ENCODE data around the gene RFTN2.
A peak's percentile ranks its signal among the peaks of the same experiment; 100 is the strongest.
"Not testable (repeated sequence)": the region's sequence is repeated elsewhere in the genome, so short reads cannot be mapped to it uniquely, and the experiment has no call there.

The RFTN2 gene, protein sequence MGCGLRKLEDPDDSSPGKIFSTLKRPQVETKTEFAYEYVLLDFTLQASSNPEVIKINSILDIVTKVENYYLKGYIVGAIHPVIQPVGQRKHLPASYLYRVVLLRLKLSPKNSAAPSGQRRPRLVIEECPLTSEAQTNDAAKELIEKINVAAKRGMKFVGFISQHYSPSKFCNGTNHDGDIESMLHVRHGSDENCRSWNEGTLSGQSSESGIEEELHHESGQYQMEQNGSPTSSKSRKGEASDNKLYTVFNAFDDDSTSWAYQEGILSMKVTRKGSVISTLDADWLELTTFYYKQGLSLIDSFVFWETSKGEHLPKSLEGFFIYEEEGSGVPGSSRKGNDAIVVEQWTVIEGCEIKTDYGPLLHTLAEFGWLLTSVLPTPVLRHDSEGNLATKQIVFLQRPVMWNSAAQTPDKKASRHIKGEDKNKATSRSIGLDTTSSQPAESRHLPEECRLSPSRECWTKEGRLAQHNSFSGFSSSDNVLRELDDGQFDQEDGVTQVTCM

DNA sequence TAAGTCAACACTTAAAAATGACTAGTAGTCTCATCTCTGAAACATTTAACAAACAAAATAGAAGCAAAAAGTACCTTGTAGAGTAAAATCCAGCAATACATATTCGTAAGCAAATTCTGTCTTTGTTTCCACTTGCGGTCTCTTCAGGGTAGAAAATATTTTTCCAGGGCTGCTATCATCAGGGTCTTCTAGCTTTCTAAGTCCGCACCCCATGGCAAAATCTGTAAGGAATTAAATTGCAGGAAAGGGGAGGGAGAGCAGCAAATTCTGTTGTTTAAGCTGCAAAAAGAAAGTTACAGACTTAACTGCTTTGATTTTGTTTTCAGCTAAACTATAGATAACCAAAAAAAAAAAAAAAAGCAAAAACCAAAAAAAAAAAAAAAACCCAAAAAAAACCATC is at the start of gene RFTN2:
Gene RFTN2 (minus strand): TSS at position 342 of the 400 bp plus-strand sequence. CDS start 129 bp downstream, at position 213.
- no peak within 1 kb of the TSS for H3K4me3 ChIP-seq (ENCODE audit: low read depth, low read length)

DNA sequence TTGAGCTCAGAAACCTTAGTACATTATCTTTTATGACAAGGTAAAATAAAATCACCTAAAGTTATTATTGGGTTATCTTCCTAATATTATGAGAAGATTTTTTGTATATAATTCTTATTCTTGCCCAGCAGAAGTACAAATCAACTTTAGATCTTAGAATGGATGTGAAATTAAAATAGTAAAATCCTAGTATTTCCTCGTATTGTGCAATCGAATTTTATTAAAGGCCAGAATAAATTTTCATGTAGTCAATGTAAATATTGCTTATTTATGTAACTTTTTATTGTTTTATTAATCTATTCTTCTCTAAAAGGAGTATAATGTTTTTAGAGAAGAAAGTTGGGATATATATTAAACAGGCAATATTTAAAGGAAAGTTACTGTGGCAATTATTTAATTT is 42.5 kb upstream of the RFTN2 start:
- H3K4me3 ChIP-seq (ENCODE audit: low read depth, low read length), result no peak overlapping the region

DNA sequence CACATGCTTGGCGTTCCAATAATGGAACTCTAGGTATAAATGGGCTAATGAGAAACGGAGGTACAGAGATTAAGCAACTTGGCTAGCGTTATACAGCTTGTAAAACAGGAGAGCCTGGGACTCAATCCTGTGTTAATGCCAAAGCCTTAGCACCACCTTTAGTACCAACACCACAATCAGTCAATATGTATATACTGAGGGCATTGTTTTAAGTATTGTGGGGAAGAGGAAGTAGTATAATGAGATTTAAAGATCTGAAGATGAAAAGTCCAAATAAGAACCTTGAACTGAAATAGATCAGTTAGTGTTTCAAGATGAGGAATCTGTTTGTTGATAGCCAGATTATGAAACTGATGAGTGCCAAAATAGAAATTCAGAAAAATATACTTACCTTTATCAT is 37.9 kb upstream of the RFTN2 start:
- H3K4me3 ChIP-seq (ENCODE audit: low read depth, low read length), result no peak overlapping the region

DNA sequence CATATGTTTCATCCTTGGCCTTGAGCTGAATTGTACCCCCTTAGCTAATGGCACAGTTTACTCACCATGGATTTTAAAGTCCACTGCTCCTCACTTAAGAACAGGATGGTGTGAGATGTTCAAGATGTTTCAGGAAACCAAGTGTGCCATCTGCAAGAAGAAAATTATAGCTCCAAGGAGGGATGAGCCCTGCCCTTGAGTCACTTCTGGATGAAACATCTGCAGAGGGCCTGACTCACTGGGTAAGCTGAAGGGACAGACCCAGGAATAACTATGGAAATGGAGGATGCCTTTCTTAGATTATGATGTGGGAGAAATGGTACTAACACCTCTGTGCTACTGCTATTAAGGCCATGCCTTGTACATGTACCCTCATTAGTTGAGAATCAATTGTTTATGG is 36.2 kb upstream of the RFTN2 start:
- H3K4me3 ChIP-seq (ENCODE audit: low read depth, low read length), result no peak overlapping the region

DNA sequence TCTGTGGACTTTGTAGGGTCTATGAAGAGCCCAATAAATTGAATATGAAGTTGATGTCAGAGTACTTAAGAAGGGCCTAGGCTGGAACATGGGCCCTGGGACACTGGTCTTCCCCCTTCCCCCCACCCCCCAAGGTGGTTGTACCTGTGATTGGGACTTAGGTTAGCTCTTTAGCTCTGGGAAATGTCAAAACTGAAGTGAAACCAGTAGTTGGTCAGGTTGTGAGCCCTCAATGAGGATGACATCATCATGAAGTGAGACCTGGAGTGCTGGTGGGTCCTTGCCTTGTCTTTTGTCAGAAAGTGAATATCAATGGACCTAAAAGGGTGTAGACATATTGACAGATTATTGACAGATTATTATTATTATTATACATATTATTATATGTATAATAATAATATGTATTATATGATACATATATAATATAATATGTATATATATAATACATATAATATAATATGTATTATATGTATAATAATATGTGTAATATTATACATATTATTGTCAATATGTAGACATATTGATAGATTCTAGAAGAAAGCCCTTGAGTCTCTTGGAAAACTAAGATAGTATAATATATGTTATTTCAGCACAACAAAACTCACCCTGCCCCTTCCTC is 35.1 kb upstream of the RFTN2 start:
- H3K4me3 ChIP-seq (ENCODE audit: low read depth, low read length), result no peak overlapping the region

DNA sequence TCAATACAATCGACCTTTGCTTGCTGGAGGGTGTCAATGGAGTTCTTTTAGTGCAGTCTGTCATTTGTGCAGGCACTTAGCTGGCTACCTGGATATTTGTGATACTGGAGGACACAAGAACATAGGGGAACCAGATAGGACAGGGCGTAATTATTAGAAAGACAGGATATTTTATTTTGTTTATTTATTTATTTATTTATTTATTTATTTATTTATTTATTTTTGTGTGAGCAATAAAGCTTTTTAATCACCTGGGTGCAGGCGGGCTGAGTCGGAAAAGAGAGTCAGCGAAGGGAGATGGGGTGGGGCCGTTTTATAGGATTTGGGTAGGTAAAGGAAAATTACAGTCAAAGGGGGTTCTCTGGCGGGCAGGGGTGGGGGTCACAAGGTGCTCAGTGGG is 33.8 kb upstream of the RFTN2 start:
- not testable (repeated sequence) for H3K4me3 ChIP-seq (ENCODE audit: low read depth, low read length)

DNA sequence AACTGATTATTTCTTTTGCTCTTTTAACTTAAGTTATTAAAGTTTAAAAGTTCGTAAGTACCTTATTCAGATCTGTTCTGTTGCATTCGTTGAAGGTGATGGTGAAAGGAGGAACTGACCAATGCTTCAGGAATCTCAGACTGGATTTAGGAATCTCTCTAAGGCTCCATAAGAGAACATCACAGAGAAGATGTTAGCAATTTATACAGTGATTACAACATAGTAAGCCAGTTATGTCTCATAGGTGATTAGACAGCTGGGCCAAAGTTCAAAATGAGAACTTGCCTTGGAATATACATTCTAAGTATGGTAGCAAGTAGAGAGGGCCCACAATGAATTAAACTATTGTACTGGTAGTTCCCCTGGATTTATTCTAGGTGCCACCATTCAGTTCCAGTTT is 32.9 kb upstream of the RFTN2 start:
- no peak overlapping the region for H3K4me3 ChIP-seq (ENCODE audit: low read depth, low read length)

DNA sequence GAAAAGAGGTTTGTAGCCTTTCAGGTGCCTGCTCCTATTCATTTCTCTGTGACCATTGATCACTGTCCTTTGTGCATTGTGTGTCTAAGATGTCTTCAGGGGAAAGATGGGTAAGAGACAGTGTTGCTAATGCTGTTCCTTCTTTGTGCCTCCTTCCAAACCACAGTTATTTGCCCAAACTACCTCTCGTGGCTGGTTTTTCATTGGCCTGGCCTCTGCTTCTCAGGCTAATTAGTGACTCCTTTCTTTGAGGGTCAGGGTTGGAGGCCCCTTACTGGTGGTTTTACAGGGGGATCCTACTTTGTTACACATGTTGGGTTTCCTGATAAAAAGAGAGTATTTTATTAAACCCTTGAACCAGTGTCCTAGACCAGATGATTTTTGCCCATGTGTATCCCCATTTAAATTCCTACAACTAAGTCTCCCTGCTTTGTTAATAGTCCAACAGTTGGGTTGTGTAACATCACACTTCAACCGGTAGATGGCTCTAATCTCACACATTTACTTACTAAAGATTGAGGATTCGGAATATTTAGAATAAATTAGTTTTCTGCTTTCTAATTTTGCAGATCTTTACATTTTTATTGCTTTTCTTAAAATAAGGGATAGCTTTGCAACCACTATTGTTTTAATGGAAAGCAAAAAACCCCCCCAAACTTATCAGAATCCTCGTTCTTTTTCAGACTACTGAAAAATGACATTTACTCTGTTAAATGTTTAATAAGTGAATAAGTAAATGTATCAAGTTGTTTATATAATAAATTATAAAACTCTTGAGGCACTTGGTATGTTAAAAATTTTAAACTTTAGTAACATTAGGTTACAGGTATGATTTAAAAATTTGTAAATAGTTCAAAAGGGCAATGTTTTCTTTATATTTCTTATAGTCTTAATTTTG is 32.2 kb upstream of the RFTN2 start:
- H3K4me3 ChIP-seq (ENCODE audit: low read depth, low read length), result peak overlapping the region; percentile 89

DNA sequence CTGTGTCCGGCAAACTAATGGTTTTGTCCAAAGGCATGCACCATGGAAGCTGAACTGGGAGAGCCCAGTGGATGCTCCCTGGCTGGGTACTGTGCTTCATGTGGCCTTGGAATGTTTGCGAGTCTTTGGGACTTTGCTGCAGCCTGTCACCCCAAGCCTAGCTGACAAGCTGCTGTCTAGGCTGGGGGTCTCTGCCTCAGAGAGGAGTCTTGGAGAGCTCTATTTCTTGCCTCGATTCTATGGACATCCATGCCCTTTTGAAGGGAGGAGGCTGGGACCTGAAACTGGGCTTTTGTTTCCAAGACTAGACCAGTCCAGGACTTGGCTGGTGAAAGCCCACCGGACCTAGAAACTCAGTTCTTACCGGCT is 31.4 kb upstream of the RFTN2 start:
- peak overlapping the region; percentile 89 for H3K4me3 ChIP-seq (ENCODE audit: low read depth, low read length)

DNA sequence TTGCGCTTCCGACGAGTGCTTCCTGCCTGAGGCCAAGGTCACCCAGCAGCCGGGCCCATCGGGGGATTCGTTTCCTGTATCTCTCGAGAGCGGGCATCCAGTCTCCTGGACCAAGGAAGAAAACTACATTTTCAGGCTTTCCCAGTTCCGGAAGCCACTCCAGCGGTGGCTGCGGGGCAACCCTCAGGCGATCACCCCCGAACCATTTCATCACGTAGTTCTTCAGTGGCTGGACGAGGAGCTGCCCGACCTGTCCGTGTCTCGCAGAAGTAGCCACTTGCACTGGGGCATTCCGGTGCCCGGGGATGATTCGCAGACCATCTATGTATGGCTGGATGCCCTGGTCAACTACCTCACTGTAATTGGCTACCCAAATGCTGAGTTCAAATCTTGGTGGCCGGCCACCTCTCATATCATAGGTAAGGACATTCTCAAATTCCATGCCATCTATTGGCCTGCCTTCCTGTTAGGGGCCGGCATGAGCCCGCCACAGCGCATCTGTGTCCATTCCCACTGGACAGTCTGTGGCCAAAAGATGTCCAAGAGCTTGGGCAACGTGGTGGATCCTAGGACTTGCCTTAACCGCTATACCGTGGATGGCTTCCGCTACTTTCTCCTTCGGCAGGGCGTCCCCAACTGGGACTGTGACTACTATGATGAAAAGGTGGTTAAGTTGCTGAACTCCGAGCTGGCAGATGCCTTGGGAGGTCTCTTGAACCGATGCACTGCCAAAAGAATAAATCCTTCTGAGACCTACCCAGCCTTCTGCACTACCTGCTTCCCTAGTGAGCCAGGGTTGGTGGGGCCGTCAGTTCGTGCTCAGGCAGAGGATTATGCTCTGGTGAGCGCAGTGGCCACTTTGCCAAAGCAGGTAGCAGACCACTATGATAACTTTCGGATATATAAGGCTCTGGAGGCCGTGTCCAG is 30.8 kb upstream of the RFTN2 start:
- peak overlapping the region; percentile 89 for H3K4me3 ChIP-seq (ENCODE audit: low read depth, low read length)

DNA sequence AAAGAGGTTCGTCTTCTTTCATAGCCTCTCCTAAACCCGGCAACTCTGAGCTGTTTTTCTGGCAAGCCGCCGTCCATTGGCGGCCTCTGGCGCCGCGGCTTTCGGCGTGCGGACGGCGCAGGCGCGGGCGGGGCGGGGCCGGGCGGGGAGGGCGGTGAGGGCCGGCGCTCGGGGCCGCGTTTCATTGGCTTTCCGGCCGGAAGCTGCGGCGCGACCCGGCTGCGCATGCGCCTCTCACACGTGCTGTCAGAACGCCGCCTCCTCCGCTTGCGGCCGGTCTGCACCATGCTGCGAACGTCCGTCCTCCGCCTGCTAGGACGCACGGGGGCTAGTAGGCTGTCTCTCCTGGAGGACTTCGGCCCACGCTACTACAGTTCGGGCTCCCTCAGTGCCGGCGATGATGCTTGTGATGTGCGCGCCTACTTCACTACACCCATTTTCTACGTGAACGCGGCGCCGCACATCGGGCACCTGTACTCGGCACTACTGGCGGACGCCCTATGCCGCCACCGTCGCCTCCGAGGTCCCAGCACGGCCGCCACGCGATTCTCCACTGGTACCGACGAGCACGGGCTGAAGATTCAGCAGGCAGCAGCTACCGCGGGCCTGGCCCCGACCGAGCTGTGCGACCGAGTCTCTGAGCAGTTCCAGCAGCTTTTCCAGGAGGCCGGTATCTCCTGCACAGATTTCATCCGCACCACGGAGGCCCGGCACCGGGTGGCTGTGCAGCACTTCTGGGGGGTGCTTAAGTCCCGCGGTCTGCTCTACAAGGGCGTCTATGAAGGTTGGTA is 29.9 kb upstream of the RFTN2 start, which contains the start of gene MARS2:
Gene MARS2 (plus strand): TSS at position 249 of the 791 bp plus-strand sequence. CDS start 37 bp downstream, at position 286.
- H3K4me3 ChIP-seq (ENCODE audit: low read depth, low read length), result peak within 1 kb of the TSS; percentile 89

DNA sequence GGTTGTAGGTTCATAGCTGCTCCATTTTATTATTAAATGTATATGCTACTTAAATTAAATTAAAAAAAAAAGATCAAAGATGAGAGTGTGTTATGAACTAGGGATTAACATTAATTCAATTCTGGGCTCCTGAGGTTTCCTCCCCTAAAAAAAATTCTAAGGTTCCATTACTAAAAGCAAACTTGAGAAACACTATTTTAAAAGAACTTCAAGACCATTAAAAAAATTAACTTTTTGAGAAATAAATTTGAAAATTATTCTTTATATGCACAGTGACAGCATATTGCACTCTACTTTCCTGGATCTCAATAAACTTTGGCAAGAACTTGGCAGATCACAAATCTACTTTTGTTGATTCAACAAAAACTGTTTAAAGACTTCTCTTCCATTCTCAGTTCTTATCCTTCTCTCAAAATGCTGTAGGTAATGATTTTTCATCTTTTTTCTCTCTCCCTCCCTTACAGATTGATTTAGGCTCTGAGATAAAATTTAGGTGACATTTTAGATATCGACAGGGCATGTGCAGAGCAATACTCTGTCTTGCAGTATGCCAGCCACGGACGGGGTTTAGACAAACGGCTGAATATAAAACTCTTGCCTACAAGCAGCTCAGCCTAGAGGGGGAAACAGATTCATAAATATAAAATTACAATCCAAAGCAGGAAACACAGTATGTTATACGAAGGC is 29.2 kb upstream of the RFTN2 start:
- H3K4me3 ChIP-seq (ENCODE audit: low read depth, low read length), result peak overlapping the region; percentile 62

DNA sequence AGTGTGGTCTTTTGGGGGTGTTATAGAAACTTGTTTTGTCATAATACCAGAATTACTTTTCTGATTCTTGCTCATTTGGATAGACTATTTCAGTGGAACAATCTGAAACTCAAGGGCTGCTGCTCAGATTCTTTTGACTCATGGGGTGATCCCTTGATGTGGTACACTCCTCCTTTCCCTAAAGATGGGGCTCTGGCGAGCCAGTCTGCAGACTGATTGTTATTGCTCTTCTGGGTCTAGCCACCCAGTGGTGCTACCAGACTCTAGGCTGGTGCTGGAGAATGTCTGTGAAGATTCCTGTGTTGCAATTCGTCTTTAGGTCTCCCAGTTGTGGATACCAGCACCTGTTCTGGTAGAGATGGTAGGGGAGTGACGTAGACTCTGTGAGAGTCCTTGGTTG is 25.6 kb upstream of the RFTN2 start:
- H3K4me3 ChIP-seq (ENCODE audit: low read depth, low read length), result no peak overlapping the region

DNA sequence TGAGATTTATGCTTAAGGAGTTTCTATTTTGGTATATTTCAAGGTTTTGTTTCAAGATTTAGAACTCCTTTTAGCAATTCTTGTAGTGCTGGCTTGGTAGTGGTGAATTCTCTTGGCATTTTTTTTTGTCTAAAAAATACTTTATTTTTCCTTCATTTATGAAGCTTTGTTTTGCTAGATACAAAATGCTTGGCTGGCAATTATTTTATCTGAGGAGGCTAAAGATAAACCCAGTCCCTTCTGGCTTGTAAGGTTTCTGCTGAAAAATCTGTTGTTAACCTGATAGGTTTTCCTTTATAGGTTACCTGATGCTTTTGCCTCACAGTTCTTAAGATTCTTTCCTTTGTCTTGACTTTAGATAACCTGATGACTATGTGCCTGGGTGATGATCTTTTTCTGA is 24.3 kb upstream of the RFTN2 start:
- not testable (repeated sequence) for H3K4me3 ChIP-seq (ENCODE audit: low read depth, low read length)

DNA sequence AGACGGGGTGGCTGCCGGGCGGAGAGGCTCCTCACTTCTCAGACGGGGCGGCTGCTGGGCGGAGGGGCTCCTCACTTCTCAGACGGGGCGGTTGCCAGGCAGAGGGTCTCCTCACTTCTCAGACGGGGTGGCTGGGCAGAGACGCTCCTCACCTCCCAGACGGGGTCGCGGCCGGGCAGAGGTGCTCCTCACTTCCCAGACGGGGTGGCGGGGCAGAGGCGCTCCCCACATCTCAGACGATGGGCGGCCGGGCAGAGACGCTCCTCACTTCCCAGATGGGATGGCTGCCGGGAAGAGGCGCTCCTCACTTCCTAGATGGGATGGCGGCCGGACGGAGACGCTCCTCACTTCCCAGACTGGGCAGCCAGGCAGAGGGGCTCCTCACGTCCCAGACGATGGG is 21.2 kb upstream of the RFTN2 start:
- not testable (repeated sequence) for H3K4me3 ChIP-seq (ENCODE audit: low read depth, low read length)

DNA sequence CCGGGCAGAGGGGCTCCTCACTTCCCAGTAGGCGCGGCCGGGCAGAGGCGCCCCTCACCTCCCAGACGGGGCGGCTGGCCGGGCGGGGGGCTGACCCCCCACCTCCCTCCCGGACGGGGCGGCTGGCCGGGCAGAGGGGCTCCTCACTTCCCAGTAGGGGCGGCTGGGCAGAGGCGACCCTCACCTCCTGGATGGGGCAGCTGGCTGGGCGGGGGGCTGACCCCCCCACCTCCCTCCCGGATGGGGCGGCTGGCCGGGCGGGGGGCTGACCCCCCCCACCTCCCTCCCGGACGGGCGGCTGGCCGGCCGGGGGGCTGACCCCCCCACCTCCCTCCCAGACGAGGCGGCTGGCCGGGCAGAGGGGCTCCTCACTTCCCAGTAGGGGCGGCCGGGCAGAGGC is 20.6 kb upstream of the RFTN2 start:
- not testable (repeated sequence) for H3K4me3 ChIP-seq (ENCODE audit: low read depth, low read length)

DNA sequence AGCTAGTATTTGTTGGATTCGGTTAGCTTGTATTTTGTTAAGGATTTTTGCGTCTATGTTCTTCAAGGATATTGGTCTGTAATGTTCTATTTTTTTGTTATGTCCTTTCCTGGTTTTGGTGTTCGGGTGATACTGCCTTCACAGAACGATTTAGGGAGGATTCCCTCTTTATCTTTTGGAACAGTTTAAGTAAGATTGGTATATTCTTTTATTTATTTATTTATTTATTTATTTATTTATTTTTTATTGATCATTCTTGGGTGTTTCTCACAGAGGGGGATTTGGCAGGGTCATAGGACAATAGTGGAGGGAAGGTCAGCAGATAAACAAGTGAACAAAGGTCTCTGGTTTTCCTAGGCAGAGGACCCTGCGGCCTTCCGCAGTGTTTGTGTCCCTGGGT is 19.8 kb upstream of the RFTN2 start:
- not testable (repeated sequence) for H3K4me3 ChIP-seq (ENCODE audit: low read depth, low read length)

DNA sequence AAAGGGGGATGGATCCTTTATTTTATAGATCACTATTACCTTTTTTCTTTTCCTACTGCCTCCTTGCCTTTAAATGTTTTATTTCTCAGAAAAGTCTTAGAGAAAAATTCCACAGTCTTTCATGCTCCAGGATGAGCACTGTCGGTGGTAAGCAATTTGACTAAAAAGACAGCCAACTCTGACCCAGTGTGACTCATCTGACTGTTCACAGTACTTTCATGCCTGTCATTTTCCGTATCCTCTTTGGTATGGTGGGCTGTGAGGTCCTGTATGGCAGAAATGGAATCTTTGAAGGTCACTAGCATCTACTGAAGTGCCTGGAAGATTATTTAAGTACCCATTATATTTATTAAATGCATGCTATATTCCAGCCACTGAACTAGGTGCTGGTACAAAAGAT is 2.1 kb upstream of the RFTN2 start:
- H3K4me3 ChIP-seq (ENCODE audit: low read depth, low read length), result no peak overlapping the region

DNA sequence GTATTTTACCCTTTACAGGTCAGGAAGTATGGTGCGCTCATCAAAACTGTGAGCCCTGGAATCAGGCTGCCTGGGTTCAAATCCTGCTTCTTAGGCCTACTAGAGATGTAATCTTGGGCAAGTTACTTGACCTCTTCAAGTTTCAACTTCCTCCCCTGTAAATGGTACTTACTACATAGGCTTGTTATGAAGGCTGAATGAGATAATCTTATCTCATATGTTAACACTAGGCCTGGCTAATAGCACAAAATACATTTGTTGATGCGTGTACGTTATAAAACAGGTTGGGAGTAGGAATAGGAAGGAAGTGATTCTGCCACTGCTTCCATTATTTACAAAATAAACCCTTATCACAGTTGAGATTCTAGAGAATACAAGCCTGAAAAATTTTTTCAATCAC is 1.7 kb upstream of the RFTN2 start:
- no peak overlapping the region for H3K4me3 ChIP-seq (ENCODE audit: low read depth, low read length)

Data from iPS-11a (cell line).